Naive thymus-derived CD8-positive, alpha-beta T cell (primary cell): ENCODE measurements around the gene SLC9A9. TPM values are rescaled to one million over a fixed set of nuclear protein-coding genes. Genes with fewer than 3 reads are reported as not detected.

Source experiments
- ATAC-seq, 2 donors: fragments of 150-1000 bp; cut with Tn5 transposase in 1 of 2; sonication (Bioruptor Pico), chemical (Tn5 transposase) in 1 of 2; 1 replicate in 1 of 2; 2 replicates in 1 of 2; pipeline ENCODE4 v1.10.0; 2021; ENCODE audit warnings: mild to moderate bottlenecking in 2 of 2, moderate library complexity in 2 of 2
- POLR2A ChIA-PET: fragments of 350-600 bp; sonication (Branson Sonifier 250); formaldehyde crosslinking; loops from one replicate; lab custom pipeline; 2021; ENCODE audit warnings: antibody characterized with exemption; lab: Charles Lee
- DNase-seq, 10 donors: peaks; one replicate each; pipeline versions ENCODE4 v3.0.0 to v3.0.0-alpha.2; 2020 to 2022
- H3K27ac Mint-ChIP-seq, 10 donors: one replicate each; pipeline ENCODE4 v1.8.0; 2020 to 2022; ENCODE audit warnings: mild to moderate bottlenecking in 10 of 10, mixed read lengths in 10 of 10, moderate library complexity in 4 of 10, inconsistent platforms in 1 of 10
- H3K27me3 Mint-ChIP-seq, 5 donors: one replicate each; pipeline ENCODE4 v1.8.0; 2021 to 2022; ENCODE audit warnings: mixed read lengths in 5 of 5
- H3K36me3 Mint-ChIP-seq, 3 donors: one replicate each; pipeline ENCODE4 v1.8.0; 2020 to 2022; ENCODE audit warnings: mixed read lengths in 3 of 3, mild to moderate bottlenecking in 2 of 3, inconsistent platforms in 1 of 3
- H3K4me1 Mint-ChIP-seq, 4 donors: one replicate each; pipeline ENCODE4 v1.8.0; 2021 to 2022; ENCODE audit warnings: mixed read lengths in 4 of 4
- H3K4me3 Mint-ChIP-seq, 10 donors: one replicate each; pipeline ENCODE4 v1.8.0; 2020 to 2022; ENCODE audit warnings: mild to moderate bottlenecking in 10 of 10, mixed read lengths in 10 of 10, moderate library complexity in 6 of 10, inconsistent platforms in 1 of 10
- H3K9me3 Mint-ChIP-seq, 9 donors: one replicate each; pipeline ENCODE4 v1.8.0; 2020 to 2022; ENCODE audit warnings: mixed read lengths in 9 of 9, mild to moderate bottlenecking in 3 of 9, inconsistent platforms in 1 of 9, moderate library complexity in 1 of 9
- polyA plus RNA-seq, 3 donors: library from polyadenylated mRNA; unstranded; fragments of 300-500 nt; fragmentation: Illumina TruSeq; gene quantifications; one replicate each; pipeline ENCODE4 v1.2.3, GENCODE V29; 2021
- total RNA-seq, 8 experiments: library from RNA in 2 of 8; stranded (reverse) in 2 of 8; gene quantifications; one replicate each; pipeline ENCODE4 v1.2.3 and lab custom pipeline; 2021 to 2026

The SLC9A9 gene
- total and polyA plus RNA-seq, 5 experiments from 2014 or later: 9.6 to 19.4 (median 14.2) TPM

DNA sequence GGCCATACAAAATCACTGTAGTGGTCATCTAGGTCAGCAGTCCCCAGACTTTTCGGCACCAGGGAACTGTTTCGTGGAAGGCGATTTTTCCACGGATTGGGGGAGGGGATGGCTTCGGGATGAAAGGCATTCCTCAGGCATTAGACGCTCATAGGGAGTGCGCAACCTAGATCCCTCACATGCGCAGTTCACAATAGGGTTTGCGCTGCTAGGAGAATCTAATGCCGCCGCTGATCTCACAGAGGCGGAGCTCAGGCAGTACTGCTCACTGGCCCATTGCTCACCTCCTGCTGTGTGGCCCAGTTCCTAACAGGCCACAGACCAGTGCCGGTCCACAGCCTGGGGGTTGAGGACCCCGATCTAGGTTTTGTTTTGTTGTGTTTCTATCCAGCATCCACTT, 200.1 kb downstream of the SLC9A9 start:
- no peaks in the 10 kb centered on the region for H3K9me3 Mint-ChIP-seq
- DNase-seq (no peak), ATAC-seq (no peak)
- H3K4me3 Mint-ChIP-seq: no peak overlapping the region
- POLR2A ChIA-PET: no interaction called here
- H3K36me3 Mint-ChIP-seq: peaks cover 9 to 22% (median 16%) of the 10 kb centered on the region in 3 donors
- H3K4me1 Mint-ChIP-seq: peaks cover 0 to 4% (median under 1%) of the 10 kb centered on the region in 4 donors
- no peaks in the 10 kb centered on the region for H3K27me3 Mint-ChIP-seq
- no peak overlapping the region for H3K27ac Mint-ChIP-seq

DNA sequence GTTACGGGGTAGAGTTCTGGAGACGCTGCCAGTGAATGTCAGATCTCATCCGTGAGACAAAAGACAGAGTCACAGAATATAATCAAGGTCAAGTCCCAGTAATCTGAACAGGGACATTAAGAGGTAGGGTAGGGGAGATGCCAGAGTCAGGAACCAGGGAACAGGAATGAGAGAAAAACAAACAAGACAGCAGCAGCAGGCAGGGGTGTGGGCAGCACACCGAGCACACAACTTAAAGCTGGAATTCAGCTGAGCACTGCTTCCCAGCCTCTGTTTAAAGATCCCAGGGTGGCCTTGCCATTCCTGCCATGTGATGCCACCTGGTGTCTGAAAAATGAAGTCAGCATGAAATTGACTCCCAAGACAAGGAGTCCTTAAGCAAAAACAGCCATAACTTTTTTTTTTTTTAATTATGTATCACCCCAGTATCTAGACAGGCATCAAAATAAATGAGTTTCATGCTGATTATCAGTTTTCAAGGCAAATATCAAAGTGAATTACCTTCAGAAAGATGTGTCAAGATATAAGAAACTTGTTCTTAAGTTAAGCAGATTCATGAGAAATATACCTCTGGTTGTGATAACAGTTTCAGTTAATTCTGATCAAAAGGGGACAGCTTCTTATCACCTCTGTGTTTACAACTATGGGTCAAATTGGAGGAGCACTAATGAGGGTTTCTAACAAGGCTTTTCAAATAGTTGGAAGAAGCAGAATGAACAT, 203.7 kb downstream of the SLC9A9 start:
- Mint-ChIP-seq H3K4me3 (no peak overlapping the region), H3K27ac (no peak overlapping the region), H3K9me3 (peaks cover 0 to 8% (median 0%) of the 10 kb centered on the region in 9 donors), H3K27me3 (no peaks in the 10 kb centered on the region), H3K4me1 (peaks cover 0 to 4% (median 0%) of the 10 kb centered on the region in 4 donors), H3K36me3 (peaks cover 0 to 15% (median 5%) of the 10 kb centered on the region in 3 donors)
- ATAC-seq (no peak), DNase-seq (peak in 5 of 10 donors; percentile 5 to 24 (median 11))
- POLR2A ChIA-PET: interaction anchor here (1.2 kb wide), 1 partner anchor 522 kb away, joined by 6 read pairs; no protein-coding TSS in a partner anchor

DNA sequence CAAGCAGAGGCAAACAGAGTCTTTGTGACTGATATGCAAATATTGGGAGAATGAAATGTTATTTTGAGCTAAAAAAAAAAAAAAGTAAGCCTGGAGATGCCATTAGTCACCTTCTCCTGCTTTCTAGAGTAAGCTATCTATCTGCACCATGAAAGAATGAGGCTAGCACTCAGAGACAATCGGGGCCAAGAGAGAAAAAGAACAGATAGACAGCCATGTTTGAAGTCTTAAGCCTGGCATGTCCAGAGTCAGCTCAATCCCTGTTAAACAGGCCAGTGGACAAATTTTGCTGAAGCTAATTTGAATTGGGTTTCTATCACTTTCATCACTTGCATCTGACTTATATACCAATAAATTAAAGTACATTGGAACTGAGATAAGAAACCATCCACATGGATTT, 204.4 kb downstream of the SLC9A9 start:
- Mint-ChIP-seq H3K9me3 (peaks cover 0 to 9% (median 5%) of the 10 kb centered on the region in 9 donors), H3K4me1 (peaks cover 0 to 4% (median 0%) of the 10 kb centered on the region in 4 donors), H3K27ac (no peak overlapping the region), H3K36me3 (peaks cover 0 to 21% (median 12%) of the 10 kb centered on the region in 3 donors), H3K27me3 (no peaks in the 10 kb centered on the region), H3K4me3 (no peak overlapping the region)
- DNase-seq (no peak), ATAC-seq (no peak)
- POLR2A ChIA-PET: interaction anchor here (0.6 to 1.2 kb wide), 2 partner anchors 13 to 522 kb away, joined by 3 to 6 read pairs; no protein-coding TSS in a partner anchor

DNA sequence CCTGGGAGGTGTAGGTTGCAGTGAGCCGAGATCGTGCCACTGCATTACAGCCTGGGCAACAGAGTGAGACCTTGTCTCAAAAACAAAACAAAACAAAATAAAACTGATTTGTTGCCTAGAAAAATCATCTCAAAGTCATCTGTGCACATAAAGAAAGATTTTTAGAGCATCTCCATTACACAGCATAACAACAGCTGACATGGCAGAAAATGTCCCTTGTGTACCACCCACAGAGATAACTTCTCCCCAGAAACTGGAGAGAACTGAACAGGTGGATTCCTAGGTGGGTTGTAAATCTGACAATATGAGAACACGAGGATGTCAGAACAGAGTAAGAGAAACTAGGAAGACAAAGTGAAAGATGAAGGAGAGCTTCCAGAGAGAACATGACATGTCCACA, 207.5 kb downstream of the SLC9A9 start:
- peaks cover 6 to 29% (median 19%) of the 10 kb centered on the region in 9 donors for H3K9me3 Mint-ChIP-seq
- no peak overlapping the region for H3K4me3 Mint-ChIP-seq
- DNase-seq (no peak), ATAC-seq (no peak)
- POLR2A ChIA-PET: no interaction called here
- H3K4me1 Mint-ChIP-seq: peaks cover 0 to 4% (median under 1%) of the 10 kb centered on the region in 4 donors
- no peak overlapping the region for H3K27ac Mint-ChIP-seq
- H3K27me3 Mint-ChIP-seq: no peaks in the 10 kb centered on the region
- peaks cover 3 to 40% (median 27%) of the 10 kb centered on the region in 3 donors for H3K36me3 Mint-ChIP-seq

DNA sequence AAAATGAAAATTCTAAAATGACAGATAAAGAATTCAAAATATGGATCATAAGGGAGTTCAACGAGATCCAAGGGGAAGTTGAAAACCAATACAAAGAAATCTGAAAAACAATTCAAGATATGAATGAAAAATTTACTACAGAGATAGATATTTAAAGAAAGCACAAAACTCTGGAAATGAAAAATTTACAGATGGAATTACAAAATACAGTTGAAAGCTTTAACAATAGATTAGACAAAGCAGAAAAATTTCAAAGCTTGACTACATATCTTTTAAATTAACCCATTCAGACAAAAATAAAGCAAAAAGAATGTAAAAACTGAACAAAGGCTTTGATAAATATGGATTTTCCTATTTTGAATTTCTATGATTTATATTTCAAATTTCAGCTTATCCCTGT, 211.1 kb downstream of the SLC9A9 start:
- DNase-seq (peak in 1 of 10 donors; percentile 1), ATAC-seq (no peak)
- Mint-ChIP-seq H3K27ac (no peak overlapping the region), H3K4me3 (no peak overlapping the region), H3K36me3 (peaks cover 5 to 45% (median 27%) of the 10 kb centered on the region in 3 donors), H3K9me3 (peaks cover 6 to 29% (median 19%) of the 10 kb centered on the region in 9 donors), H3K4me1 (peaks cover 0 to 2% (median 0%) of the 10 kb centered on the region in 4 donors), H3K27me3 (no peaks in the 10 kb centered on the region)
- POLR2A ChIA-PET: no interaction called here

GRCh38 chr3:143634991-143635390, 213.3 kb downstream of the SLC9A9 start:
- H3K36me3 Mint-ChIP-seq: peaks cover 7 to 32% (median 23%) of the 10 kb centered on the region in 3 donors

DNA sequence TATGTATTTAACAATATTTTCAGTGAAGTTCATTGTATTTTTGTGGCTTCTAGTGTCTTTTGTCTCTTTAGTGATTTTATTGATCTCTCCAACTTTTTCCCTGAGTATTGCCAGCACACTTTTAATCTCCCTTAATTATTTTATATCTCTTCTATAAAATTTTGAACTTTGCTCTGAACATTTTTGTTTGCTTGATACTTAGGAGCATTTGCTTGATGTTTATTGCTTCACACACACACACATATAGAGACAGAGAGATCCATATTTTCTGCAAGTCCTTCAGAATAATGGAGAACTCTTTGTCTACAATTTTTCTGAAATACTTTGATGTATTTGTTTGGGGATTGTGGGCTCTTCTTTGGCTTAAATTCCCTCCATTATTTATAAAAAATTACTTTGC, 213.8 kb downstream of the SLC9A9 start:
- H3K36me3 Mint-ChIP-seq: peaks cover 7 to 29% (median 21%) of the 10 kb centered on the region in 3 donors
- H3K4me1 Mint-ChIP-seq: peaks cover 0 to 2% (median 0%) of the 10 kb centered on the region in 4 donors
- DNase-seq: no peak
- peaks cover 6 to 29% (median 19%) of the 10 kb centered on the region in 9 donors for H3K9me3 Mint-ChIP-seq
- H3K27ac Mint-ChIP-seq: no peak overlapping the region
- H3K27me3 Mint-ChIP-seq: no peaks in the 10 kb centered on the region
- no peak for ATAC-seq
- POLR2A ChIA-PET: no interaction called here
- no peak overlapping the region for H3K4me3 Mint-ChIP-seq

More at GRCh38 chr3:143634991-143635390, 213.3 kb downstream of the SLC9A9 start:
- H3K4me3 Mint-ChIP-seq: no peak overlapping the region
- ATAC-seq (no peak), DNase-seq (peak in 1 of 10 donors; percentile 46)
- peaks cover 0 to 2% (median 0%) of the 10 kb centered on the region in 4 donors for H3K4me1 Mint-ChIP-seq
- POLR2A ChIA-PET: no interaction called here
- H3K27ac Mint-ChIP-seq: no peak overlapping the region
- H3K27me3 Mint-ChIP-seq: no peaks in the 10 kb centered on the region
- H3K9me3 Mint-ChIP-seq: peaks cover 6 to 29% (median 19%) of the 10 kb centered on the region in 9 donors

DNA sequence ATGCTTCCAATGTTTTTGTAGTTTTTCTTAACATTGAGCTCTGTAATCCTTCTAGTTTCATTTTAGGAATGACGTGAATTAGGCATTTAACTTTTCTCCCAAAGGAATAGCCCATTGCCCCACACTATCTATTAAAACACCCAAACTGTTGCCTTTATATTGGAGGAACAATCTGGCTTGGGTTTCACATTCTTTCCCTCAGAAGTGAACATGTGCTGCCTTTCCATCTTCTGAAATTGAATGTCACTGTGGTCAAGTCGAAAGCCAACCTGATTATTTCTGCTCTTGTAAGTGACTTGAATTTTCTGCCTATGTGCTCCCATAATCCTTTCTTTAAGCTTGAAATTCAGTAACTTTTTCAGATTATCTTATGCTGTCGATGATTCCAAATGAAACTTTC, 214.5 kb downstream of the SLC9A9 start:
- no peak overlapping the region for H3K4me3 Mint-ChIP-seq
- H3K27ac Mint-ChIP-seq: peak overlapping the region in 1 of 10 donors; percentile 45
- peaks cover 0 to 2% (median 0%) of the 10 kb centered on the region in 4 donors for H3K4me1 Mint-ChIP-seq
- no peaks in the 10 kb centered on the region for H3K27me3 Mint-ChIP-seq
- DNase-seq (no peak), ATAC-seq (no peak)
- peaks cover 7 to 24% (median 15%) of the 10 kb centered on the region in 3 donors for H3K36me3 Mint-ChIP-seq
- POLR2A ChIA-PET: no interaction called here
- H3K9me3 Mint-ChIP-seq: peaks cover 3 to 23% (median 14%) of the 10 kb centered on the region in 9 donors

- no peaks in the 10 kb centered on the region for H3K4me1 Mint-ChIP-seq
- H3K27ac Mint-ChIP-seq: no peak overlapping the region
- POLR2A ChIA-PET: no interaction called here
- ATAC-seq (no peak), DNase-seq (no peak)
- peaks cover 0 to 9% (median 2%) of the 10 kb centered on the region in 3 donors for H3K36me3 Mint-ChIP-seq
- no peaks in the 10 kb centered on the region for H3K27me3 Mint-ChIP-seq
- H3K4me3 Mint-ChIP-seq: no peak overlapping the region
- peaks cover 0 to 3% (median 0%) of the 10 kb centered on the region in 9 donors for H3K9me3 Mint-ChIP-seq
These were observed 218.5 kb downstream of the SLC9A9 start for GRCh38 chr3:143629726-143630125.

GRCh38 chr3:143628971-143629370, 219.3 kb downstream of the SLC9A9 start:
- Mint-ChIP-seq H3K9me3 (peaks cover 0 to 5% (median 0%) of the 10 kb centered on the region in 9 donors), H3K4me1 (no peaks in the 10 kb centered on the region), H3K36me3 (peaks cover 0 to 12% (median 2%) of the 10 kb centered on the region in 3 donors), H3K27me3 (no peaks in the 10 kb centered on the region), H3K4me3 (no peak overlapping the region), H3K27ac (no peak overlapping the region)
- POLR2A ChIA-PET: no interaction called here
- no peak for DNase-seq
- ATAC-seq: no peak

DNA sequence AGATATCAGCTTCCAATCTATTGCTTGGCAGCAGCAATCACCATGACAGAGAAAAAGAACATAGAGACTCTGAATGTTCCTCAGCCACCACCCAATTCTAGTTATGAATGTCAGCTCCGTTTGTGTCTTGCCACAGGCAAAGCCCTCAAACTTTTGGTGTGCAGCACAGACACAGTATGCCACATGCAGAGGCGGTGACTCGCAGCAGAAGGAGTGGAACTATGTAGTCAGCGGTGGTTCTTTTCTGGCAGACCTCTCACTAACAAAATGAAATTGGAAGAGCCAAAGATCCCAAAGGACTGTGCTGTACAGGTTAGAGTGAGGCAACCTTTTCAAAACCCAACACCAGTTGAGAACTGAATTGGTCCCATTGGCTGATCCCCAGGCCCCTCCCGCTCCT, 220.9 kb downstream of the SLC9A9 start:
- Mint-ChIP-seq H3K27ac (no peak overlapping the region), H3K4me3 (no peak overlapping the region), H3K27me3 (no peaks in the 10 kb centered on the region), H3K36me3 (peaks cover 0 to 24% (median 4%) of the 10 kb centered on the region in 3 donors), H3K9me3 (peaks cover 0 to 9% (median 0%) of the 10 kb centered on the region in 9 donors), H3K4me1 (peaks cover 0 to 2% (median 0%) of the 10 kb centered on the region in 4 donors)
- DNase-seq: no peak
- ATAC-seq: no peak
- POLR2A ChIA-PET: no interaction called here

- DNase-seq: no peak
- H3K4me1 Mint-ChIP-seq: peaks cover 0 to 2% (median 0%) of the 10 kb centered on the region in 4 donors
- no peak for ATAC-seq
- POLR2A ChIA-PET: no interaction called here
- no peak overlapping the region for H3K4me3 Mint-ChIP-seq
- H3K27ac Mint-ChIP-seq: no peak overlapping the region
- H3K27me3 Mint-ChIP-seq: no peaks in the 10 kb centered on the region
- peaks cover 0 to 12% (median 0%) of the 10 kb centered on the region in 9 donors for H3K9me3 Mint-ChIP-seq
- peaks cover 12 to 50% (median 19%) of the 10 kb centered on the region in 3 donors for H3K36me3 Mint-ChIP-seq
These were observed 229.0 kb downstream of the SLC9A9 start for GRCh38 chr3:143619231-143619630.

GRCh38 chr3:143617050-143617449, 231.2 kb downstream of the SLC9A9 start:
- ATAC-seq: no peak
- Mint-ChIP-seq H3K27me3 (no peaks in the 10 kb centered on the region), H3K36me3 (peaks cover 12 to 36% (median 17%) of the 10 kb centered on the region in 3 donors), H3K4me1 (no peaks in the 10 kb centered on the region), H3K4me3 (no peak overlapping the region), H3K9me3 (peaks cover 0 to 5% (median 0%) of the 10 kb centered on the region in 9 donors), H3K27ac (no peak overlapping the region)
- POLR2A ChIA-PET: no interaction called here
- DNase-seq: no peak
